COLO829 (cell line): ENCODE measurements around the gene CFP.
"Not testable (repeated sequence)": the region's sequence is repeated elsewhere in the genome, so short reads cannot be mapped to it uniquely, and the experiment has no call there.

Experiments used
- DNase-seq: peaks from one replicate; pipeline ENCODE4 v3.0.0; 2012; ENCODE audit warnings: low spot score

Gene CFP

GRCh38 chrX:47603125-47603524, 26.6 kb downstream of the CFP start:
- DNase-seq, result not testable (repeated sequence)

- no peak for DNase-seq
Measured at GRCh38 chrX:47597222-47597621, 32.5 kb downstream of the CFP start.

- DNase-seq, result no peak
Measured at GRCh38 chrX:47596256-47596655, 33.5 kb downstream of the CFP start.

GRCh38 chrX:47595716-47596251, 33.9 kb downstream of the CFP start:
- no peak for DNase-seq

- DNase-seq, result no peak
Measured at GRCh38 chrX:47593522-47593921, 36.2 kb downstream of the CFP start.

- DNase-seq, result no peak
Measured at GRCh38 chrX:47590984-47591383, 38.7 kb downstream of the CFP start.

GRCh38 chrX:47587906-47588735, 41.6 kb downstream of the CFP start:
- no peak for DNase-seq

- DNase-seq, result no peak
Measured at GRCh38 chrX:47587091-47587891, 42.4 kb downstream of the CFP start.

- no peak for DNase-seq
Measured at GRCh38 chrX:47586043-47586787, 43.5 kb downstream of the CFP start.

- no peak for DNase-seq
Measured at GRCh38 chrX:47585273-47585672, 44.5 kb downstream of the CFP start.

- no peak for DNase-seq
Measured at GRCh38 chrX:47584714-47585113, 45.0 kb downstream of the CFP start.

GRCh38 chrX:47583240-47583861, 46.4 kb downstream of the CFP start:
- DNase-seq, result no peak

GRCh38 chrX:47581731-47582647, 47.7 kb downstream of the CFP start, which contains the start of gene TIMP1:
TSS of gene TIMP1 (plus strand) at chrX:47582436. CDS start at chrX:47583416, 980 bp downstream.
- peak; percentile 90 for DNase-seq

GRCh38 chrX:47579537-47579936, 50.2 kb downstream of the CFP start:
- no peak for DNase-seq

GRCh38 chrX:47578692-47579091, 51.0 kb downstream of the CFP start:
- no peak for DNase-seq

GRCh38 chrX:47577901-47578300, 51.8 kb downstream of the CFP start:
- no peak for DNase-seq

- no peak for DNase-seq
Measured at GRCh38 chrX:47577424-47577823, 52.3 kb downstream of the CFP start.

GRCh38 chrX:47576021-47576898, 53.5 kb downstream of the CFP start:
- DNase-seq, result no peak

- no peak for DNase-seq
Measured at GRCh38 chrX:47574547-47575301, 55.0 kb downstream of the CFP start.
